PC-9 (cell line): Measurements from ENCODE around the gene OVCH2. TPM values are rescaled to one million over a fixed set of nuclear protein-coding genes. Genes with fewer than 3 reads are reported as not detected.

ENCODE experiments used
- BruUV-seq: library from RNA; stranded (reverse); fragments of 400-500 nt; replicated peaks from 2 replicates; lab custom pipeline; 2021; lab: Mats Ljungman, UMichigan
- CTCF ChIA-PET: fragments of 300-600 bp; sonication (Branson Sonifier 250); formaldehyde crosslinking; loops from one replicate; lab custom pipeline; 2022; ENCODE audit warnings: antibody characterized with exemption; lab: Charles Lee
- POLR2A ChIA-PET: fragments of 300-600 bp; sonication (Branson Sonifier 250); formaldehyde crosslinking; loops from one replicate; lab custom pipeline; 2022; ENCODE audit warnings: antibody characterized with exemption; ENCODE audit not compliant: unreplicated experiment; lab: Charles Lee
- DNase-seq, 2 experiments: peaks; one replicate each; pipeline versions ENCODE4 v3.0.0 to v3.0.0-alpha.2; 2015 to 2022; ENCODE audit warnings: mixed read lengths in 1 of 2
- H2AFZ ChIP-seq: fragments of 200-600 bp; sonication (generic); 2 replicates; pipeline ENCODE4 v1.8.1; 2017; ENCODE audit warnings: antibody characterized with exemption
- H3F3A ChIP-seq: fragments of 200-600 bp; sonication (generic); 2 replicates; pipeline ENCODE4 v1.8.1; 2017; ENCODE audit warnings: antibody characterized with exemption, mild to moderate bottlenecking, low read depth; ENCODE audit not compliant: insufficient read depth
- H3K27ac ChIP-seq: fragments of 200-600 bp; sonication (generic); 2 replicates; pipeline ENCODE4 v1.6.1; 2016; ENCODE audit warnings: mixed run types
- H3K27me3 ChIP-seq: fragments of 200-600 bp; sonication (generic); 2 replicates; pipeline ENCODE4 v1.6.1; 2016; ENCODE audit warnings: low read depth, mixed run types; ENCODE audit not compliant: insufficient read depth
- H3K36me3 ChIP-seq: fragments of 200-600 bp; sonication (generic); 2 replicates; pipeline ENCODE4 v1.6.1; 2016; ENCODE audit warnings: low read depth, mixed run types
- H3K4me1 ChIP-seq: fragments of 200-600 bp; sonication (generic); replicated peaks from 2 replicates; pipeline ENCODE4 v1.6.1; 2016; ENCODE audit warnings: mixed run types; ENCODE audit not compliant: insufficient read depth
- H3K4me2 ChIP-seq: fragments of 200-600 bp; sonication (generic); 2 replicates; pipeline ENCODE4 v1.6.1; 2017; ENCODE audit warnings: mixed run types
- H3K4me3 ChIP-seq: fragments of 200-600 bp; sonication (generic); 2 replicates; pipeline ENCODE4 v1.6.1; 2016; ENCODE audit warnings: mixed run types
- H3K79me2 ChIP-seq: fragments of 200-600 bp; sonication (generic); 2 replicates; pipeline ENCODE4 v1.6.1; 2017; ENCODE audit warnings: low read depth, mixed run types
- H3K9me2 ChIP-seq: fragments of 200-600 bp; sonication (generic); 2 replicates; pipeline ENCODE4 v1.8.1; 2017; ENCODE audit warnings: mild to moderate bottlenecking; ENCODE audit not compliant: insufficient read depth
- H3K9me3 ChIP-seq: fragments of 200-600 bp; sonication (generic); 2 replicates; pipeline ENCODE4 v1.8.1; 2016; ENCODE audit warnings: low read depth; ENCODE audit not compliant: insufficient read depth
- H4K20me1 ChIP-seq: fragments of 200-600 bp; sonication (generic); 2 replicates; pipeline ENCODE4 v1.8.1; 2017; ENCODE audit not compliant: insufficient read depth
- EZH2 ChIP-seq: fragments of 200-600 bp; sonication (generic); IDR thresholded peaks from 2 replicates; pipeline ENCODE4 v1.8.0; 2017; ENCODE audit warnings: antibody characterized with exemption, low read depth
- intact Hi-C: fragments of 100-400 bp; cut with micrococcal nuclease; formaldehyde crosslinking; loops from one replicate; pipeline ENCODE4 v1.10.0; 2022; ENCODE audit not compliant: unreplicated experiment
- total RNA-seq: library from RNA; stranded (reverse); gene quantifications from 2 replicates; pipeline ENCODE4 v1.2.3, GENCODE V29; 2021
- TF ChIP-seq, protein P1 (sequence below): fragments of 200-600 bp; sonication (generic); conservative IDR thresholded peaks from 2 replicates; pipeline ENCODE4 v1.6.1; 2017; ENCODE audit warnings: mixed run types, antibody characterized with exemption, mild to moderate bottlenecking, moderate library complexity

Gene OVCH2
- total RNA-seq, 1 experiment from 2014 or later, result 4.8 TPM

- Histone ChIP-seq H3K27me3 (no peaks in the 10 kb centered on the region), H3K9me2 (no peaks in the 10 kb centered on the region), H4K20me1 (no peaks in the 10 kb centered on the region), H3K9me3 (no peaks in the 10 kb centered on the region), H3K79me2 (no peaks in the 10 kb centered on the region), H3K4me2 (no peak overlapping the region), H3K27ac (no peak overlapping the region), H3F3A (no peaks in the 10 kb centered on the region), H3K4me1 (0 out of 2 replicates have a peak, but pooled peaks cover 11% of the 10 kb centered on the region), H2AFZ (no peak overlapping the region), H3K36me3 (no peaks in the 10 kb centered on the region), H3K4me3 (no peak overlapping the region)
- no peak for DNase-seq
- CTCF ChIA-PET, result no interaction called here
- intact Hi-C loops, result no loop called here
- POLR2A ChIA-PET, result no interaction called here
- no TSS peak for BruUV-seq
- TF ChIP-seq, protein P1, sequence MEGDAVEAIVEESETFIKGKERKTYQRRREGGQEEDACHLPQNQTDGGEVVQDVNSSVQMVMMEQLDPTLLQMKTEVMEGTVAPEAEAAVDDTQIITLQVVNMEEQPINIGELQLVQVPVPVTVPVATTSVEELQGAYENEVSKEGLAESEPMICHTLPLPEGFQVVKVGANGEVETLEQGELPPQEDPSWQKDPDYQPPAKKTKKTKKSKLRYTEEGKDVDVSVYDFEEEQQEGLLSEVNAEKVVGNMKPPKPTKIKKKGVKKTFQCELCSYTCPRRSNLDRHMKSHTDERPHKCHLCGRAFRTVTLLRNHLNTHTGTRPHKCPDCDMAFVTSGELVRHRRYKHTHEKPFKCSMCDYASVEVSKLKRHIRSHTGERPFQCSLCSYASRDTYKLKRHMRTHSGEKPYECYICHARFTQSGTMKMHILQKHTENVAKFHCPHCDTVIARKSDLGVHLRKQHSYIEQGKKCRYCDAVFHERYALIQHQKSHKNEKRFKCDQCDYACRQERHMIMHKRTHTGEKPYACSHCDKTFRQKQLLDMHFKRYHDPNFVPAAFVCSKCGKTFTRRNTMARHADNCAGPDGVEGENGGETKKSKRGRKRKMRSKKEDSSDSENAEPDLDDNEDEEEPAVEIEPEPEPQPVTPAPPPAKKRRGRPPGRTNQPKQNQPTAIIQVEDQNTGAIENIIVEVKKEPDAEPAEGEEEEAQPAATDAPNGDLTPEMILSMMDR, result no peak
- TF ChIP-seq EZH2, result no peak
These were observed 28.5 kb downstream of the OVCH2 start for GRCh38 chr11:7677796-7678201.

DNA sequence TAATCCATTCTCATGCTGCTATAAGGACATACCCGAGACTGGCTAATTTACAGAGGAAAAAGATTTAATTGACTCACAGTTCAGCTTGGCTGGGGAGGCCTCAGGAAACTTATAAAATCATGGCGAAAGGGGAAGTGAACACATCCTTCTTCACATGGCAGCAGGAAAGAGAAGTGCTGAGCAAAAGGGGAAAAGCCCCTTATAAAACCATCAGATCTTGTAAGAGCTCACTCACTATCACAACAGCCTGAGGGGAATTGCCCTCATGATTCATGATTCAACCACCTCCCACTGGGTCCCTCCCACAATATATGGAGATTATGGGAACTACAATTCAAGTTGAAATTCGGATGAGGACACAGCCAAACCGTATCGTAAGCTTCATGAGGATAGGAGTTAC lies 29.2 kb downstream of the OVCH2 start:
- ChIA-PET CTCF (no interaction called here), POLR2A (no interaction called here)
- Histone ChIP-seq H3K79me2 (no peaks in the 10 kb centered on the region), H3K4me3 (no peak overlapping the region), H3F3A (no peaks in the 10 kb centered on the region), H3K27ac (no peak overlapping the region), H3K9me2 (no peaks in the 10 kb centered on the region), H2AFZ (no peak overlapping the region), H3K4me2 (no peak overlapping the region), H3K9me3 (no peaks in the 10 kb centered on the region), H3K36me3 (no peaks in the 10 kb centered on the region), H3K27me3 (no peaks in the 10 kb centered on the region), H4K20me1 (no peaks in the 10 kb centered on the region), H3K4me1 (0 out of 2 replicates have a peak, but pooled peaks cover 11% of the 10 kb centered on the region)
- BruUV-seq, result no TSS peak
- intact Hi-C loops, result no loop called here
- TF ChIP-seq, protein P1, result no peak
- no peak for TF ChIP-seq EZH2
- peak in 1 of 2 experiments; percentile 54 for DNase-seq

DNA sequence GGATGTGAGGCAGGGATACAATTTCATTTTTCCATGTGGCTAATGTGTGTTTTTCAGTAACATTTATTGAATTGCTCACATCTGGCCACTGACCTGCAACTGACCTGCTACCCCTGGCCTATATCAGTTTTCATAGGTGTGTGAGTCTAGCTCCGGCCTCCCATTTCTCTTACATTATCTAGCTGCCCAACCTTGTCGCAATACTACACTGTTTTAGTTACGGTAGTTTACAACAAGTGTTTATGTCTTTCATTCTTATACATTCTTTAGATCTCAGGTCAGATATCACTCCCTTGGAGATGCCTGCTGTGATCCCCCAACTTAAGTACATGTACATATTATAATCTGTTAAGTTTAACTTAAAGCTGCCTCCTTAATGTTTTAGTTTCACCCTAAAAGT lies 30.6 kb downstream of the OVCH2 start:
- no peaks in the 10 kb centered on the region for H3K9me2 ChIP-seq
- H3K9me3 ChIP-seq, result no peaks in the 10 kb centered on the region
- H3K4me2 ChIP-seq, result no peak overlapping the region
- H3K79me2 ChIP-seq, result no peaks in the 10 kb centered on the region
- H3K27me3 ChIP-seq, result no peaks in the 10 kb centered on the region
- TF ChIP-seq EZH2, result no peak
- TF ChIP-seq, protein P1, result no peak
- no peak overlapping the region for H3K27ac ChIP-seq
- H3K4me3 ChIP-seq, result no peak overlapping the region
- no peak overlapping the region for H2AFZ ChIP-seq
- no peaks in the 10 kb centered on the region for H3F3A ChIP-seq
- DNase-seq, result peak in 1 of 2 experiments; percentile 60
- no peaks in the 10 kb centered on the region for H3K36me3 ChIP-seq
- H3K4me1 ChIP-seq, result 0 out of 2 replicates have a peak, but pooled peaks cover 11% of the 10 kb centered on the region
- H4K20me1 ChIP-seq, result no peaks in the 10 kb centered on the region
- POLR2A ChIA-PET, result no interaction called here
- intact Hi-C loops, result no loop called here
- CTCF ChIA-PET, result no interaction called here
- no TSS peak for BruUV-seq
